ENCODE measurements around the gene UBTD2.

UBTD2 gene

GRCh38 chr5:172194985-172195774 is 88.4 kb downstream of the UBTD2 start:
- no peak for DNase-seq (ENCODE audit: low read depth in 2 of 2)

GRCh38 chr5:172193872-172194271 is 89.7 kb downstream of the UBTD2 start, which contains the start of gene EFCAB9:
EFCAB9 (plus strand) TSS chr5:172194172; CDS start chr5:172194173, 1 bp downstream.
- DNase-seq (ENCODE audit: low read depth in 2 of 2) = no peak

GRCh38 chr5:172189693-172190296 is 93.8 kb downstream of the UBTD2 start:
- no peak for DNase-seq (ENCODE audit: low read depth in 2 of 2)

GRCh38 chr5:172188893-172189692 is 94.5 kb downstream of the UBTD2 start:
- DNase-seq (ENCODE audit: low read depth in 2 of 2) = no peak

- peak; percentile 68 to 76 for DNase-seq (ENCODE audit: low read depth in 2 of 2)
Measured at GRCh38 chr5:172188033-172188892, 95.3 kb downstream of the UBTD2 start, which contains the start of gene STK10. STK10 (minus strand) TSS chr5:172188224; CDS start chr5:172188042, 182 bp downstream.

- no peak for DNase-seq (ENCODE audit: low read depth in 2 of 2)
Measured at GRCh38 chr5:172187118-172188032, 96.2 kb downstream of the UBTD2 start.

GRCh38 chr5:172186114-172186695 is 97.4 kb downstream of the UBTD2 start:
- DNase-seq (ENCODE audit: low read depth in 2 of 2) = no peak

GRCh38 chr5:172185096-172185461 is 98.5 kb downstream of the UBTD2 start:
- DNase-seq (ENCODE audit: low read depth in 2 of 2) = no peak

GRCh38 chr5:172183881-172184280 is 99.7 kb downstream of the UBTD2 start:
- no peak for DNase-seq (ENCODE audit: low read depth in 2 of 2)

GRCh38 chr5:172182291-172182690 is 101.3 kb downstream of the UBTD2 start:
- no peak for DNase-seq (ENCODE audit: low read depth in 2 of 2)

- DNase-seq (ENCODE audit: low read depth in 2 of 2) = no peak
Measured at GRCh38 chr5:172180936-172181335, 102.6 kb downstream of the UBTD2 start.

GRCh38 chr5:172178991-172179989 is 104.3 kb downstream of the UBTD2 start:
- no peak for DNase-seq (ENCODE audit: low read depth in 2 of 2)

- DNase-seq (ENCODE audit: low read depth in 2 of 2) = no peak
Measured at GRCh38 chr5:172178301-172178987, 105.1 kb downstream of the UBTD2 start.

- no peak for DNase-seq (ENCODE audit: low read depth in 2 of 2)
Measured at GRCh38 chr5:172177176-172177575, 106.4 kb downstream of the UBTD2 start.

- peak in 1 of 2 donors; percentile 77 for DNase-seq (ENCODE audit: low read depth in 2 of 2)
Measured at GRCh38 chr5:172175263-172175719, 108.3 kb downstream of the UBTD2 start.

GRCh38 chr5:172173564-172174153 is 109.9 kb downstream of the UBTD2 start:
- DNase-seq (ENCODE audit: low read depth in 2 of 2) = no peak

- DNase-seq (ENCODE audit: low read depth in 2 of 2) = no peak
Measured at GRCh38 chr5:172172912-172173563, 110.5 kb downstream of the UBTD2 start.
